Body of pancreas (tissue), 4 donors: ENCODE measurements around the gene POLRMT. TPM values are rescaled to one million over a fixed set of nuclear protein-coding genes. Genes with fewer than 3 reads are reported as not detected.

ENCODE experiments used
- ATAC-seq: fragments of 150-250 bp; one replicate; pipeline ENCODE4 v1.9.1; 2016
- DNase-seq, 4 donors: peaks; one replicate each; pipeline ENCODE4 v3.0.0-alpha.2; 2019
- H3K27ac ChIP-seq, 4 donors: fragments of 200-600 bp; sonication (generic); 1 replicate in 3 of 4; 2 replicates in 1 of 4; pipeline versions ENCODE4 v1.5.1 to v1.6.1; 2016 to 2019; ENCODE audit warnings: mild to moderate bottlenecking in 1 of 4, mixed read lengths in 1 of 4, moderate library complexity in 1 of 4
- H3K27me3 ChIP-seq, 2 donors: fragments of 200-600 bp; sonication (generic); one replicate each; pipeline ENCODE4 v1.6.0; 2016; ENCODE audit warnings: mild to moderate bottlenecking in 1 of 2
- H3K36me3 ChIP-seq, 2 donors: fragments of 200-600 bp; sonication (generic); replicated peaks in 1 of 2; 2 replicates each; pipeline ENCODE4 v1.5.1; 2016; ENCODE audit warnings: low read depth in 2 of 2; ENCODE audit not compliant: insufficient read depth in 1 of 2
- H3K4me1 ChIP-seq: fragments of 200-600 bp; sonication (generic); one replicate; pipeline ENCODE4 v1.6.0; 2016
- H3K4me3 ChIP-seq, 2 donors: fragments of 200-600 bp; sonication (generic); 1 replicate in 1 of 2; 2 replicates in 1 of 2; pipeline ENCODE4 v1.5.1; 2016 to 2019
- H3K9me3 ChIP-seq, 3 donors: fragments of 200-600 bp; sonication (generic); 1 replicate in 2 of 3; 2 replicates in 1 of 3; pipeline ENCODE4 v1.5.1; 2016
- CTCF ChIP-seq, 7 experiments: fragments of 450-650 bp in 4 of 7; fragments of 200-600 bp in 3 of 7; sonication (generic) in 3 of 7; IDR thresholded peaks; one replicate each; pipeline ENCODE4 v1.5.1; 2016 to 2019; ENCODE audit warnings: antibody characterized with exemption in 7 of 7
- POLR2A ChIP-seq, 3 donors: fragments of 450-650 bp; IDR thresholded peaks; one replicate each; pipeline ENCODE4 v1.6.1; 2016; ENCODE audit warnings: antibody characterized with exemption in 3 of 3, mild to moderate bottlenecking in 2 of 3
- WGBS, 2 donors: methylation state at CpG; one replicate each; pipeline ENCODE4 v1.1.5; 2017; 5-methylcytosine and 5-hydroxymethylcytosine counted together
- intact Hi-C: fragments of 100-400 bp; cut with DNase I; formaldehyde crosslinking; loops from one replicate; pipeline ENCODE4 v1.15.1; 2023
- total RNA-seq, 2 donors: library from RNA; depleted of rRNA; stranded (reverse); fragments of >200 nt; gene quantifications; one replicate each; pipeline ENCODE4 v1.1.0, GENCODE V29; 2016

POLRMT gene
- total RNA-seq, 2 donors from 2014 or later, result 25.4 to 46.1 TPM

GRCh38 chr19:610801-611480, 22.4 kb downstream of the POLRMT start:
- intact Hi-C loops, result no loop called here
- 31 to 64% methylated on average over 24 to 36 of the region's 36 CpGs for WGBS, 2 donors
- no peaks in the 10 kb centered on the region for H3K36me3 ChIP-seq
- no peak for TF ChIP-seq POLR2A (IDR thresholded peaks at IDR 0.05)
- TF ChIP-seq CTCF (IDR thresholded peaks at IDR 0.05), result no peak
- peaks cover 5% of the 10 kb centered on the region for H3K4me1 ChIP-seq
- H3K27me3 ChIP-seq, result no peaks in the 10 kb centered on the region
- H3K9me3 ChIP-seq, result no peaks in the 10 kb centered on the region
- DNase-seq, result peak in 2 of 4 donors; percentile 35 to 39
- peak; percentile 38 for ATAC-seq
- H3K4me3 ChIP-seq, result no peak overlapping the region
- no peak overlapping the region for H3K27ac ChIP-seq

- intact Hi-C loops, result no loop called here
- WGBS, 2 donors, result 58 to 60% methylated on average over 1 to 32 of the region's 38 CpGs
- ATAC-seq (no peak), DNase-seq (no peak)
- Histone ChIP-seq H3K9me3 (no peaks in the 10 kb centered on the region), H3K4me3 (no peak overlapping the region), H3K36me3 (no peaks in the 10 kb centered on the region), H3K27me3 (no peaks in the 10 kb centered on the region), H3K27ac (no peak overlapping the region), H3K4me1 (peaks cover 5% of the 10 kb centered on the region)
- TF ChIP-seq CTCF (IDR thresholded peaks at IDR 0.05), result no peak
- no peak for TF ChIP-seq POLR2A (IDR thresholded peaks at IDR 0.05)
Observed at GRCh38 chr19:610071-610800, 23.1 kb downstream of the POLRMT start.

- TF ChIP-seq CTCF (IDR thresholded peaks at IDR 0.05), result no peak
- no peak for TF ChIP-seq POLR2A (IDR thresholded peaks at IDR 0.05)
- 41 to 58% methylated on average over 9 to 22 of the region's 22 CpGs for whole genome bisulfite sequencing, 2 donors
- no peak overlapping the region for H3K27ac ChIP-seq
- intact Hi-C loops, result no loop called here
- H3K27me3 ChIP-seq, result no peaks in the 10 kb centered on the region
- peaks cover 5% of the 10 kb centered on the region for H3K4me1 ChIP-seq
- DNase-seq, result peak in 1 of 4 donors; percentile 39
- H3K36me3 ChIP-seq, result no peaks in the 10 kb centered on the region
- H3K9me3 ChIP-seq, result no peaks in the 10 kb centered on the region
- ATAC-seq, result no peak
- no peak overlapping the region for H3K4me3 ChIP-seq
Observed at GRCh38 chr19:609004-609346, 24.4 kb downstream of the POLRMT start.

- no peaks in the 10 kb centered on the region for H3K27me3 ChIP-seq
- DNase-seq, result no peak
- ATAC-seq, result no peak
- no peaks in the 10 kb centered on the region for H3K36me3 ChIP-seq
- no peak overlapping the region for H3K4me3 ChIP-seq
- TF ChIP-seq POLR2A (IDR thresholded peaks at IDR 0.05) (no peak), CTCF (IDR thresholded peaks at IDR 0.05) (no peak)
- intact Hi-C loops, result no loop called here
- H3K27ac ChIP-seq, result no peak overlapping the region
- WGBS, 2 donors, result 71 to 75% methylated on average over 21 to 30 of the region's 30 CpGs
- no peaks in the 10 kb centered on the region for H3K9me3 ChIP-seq
- H3K4me1 ChIP-seq, result peaks cover 5% of the 10 kb centered on the region
Observed at GRCh38 chr19:608155-609003, 25.0 kb downstream of the POLRMT start.
